HG03460 (cell line): ENCODE measurements around the gene TP73.
"Not testable (repeated sequence)": the region's sequence is repeated elsewhere in the genome, so short reads cannot be mapped to it uniquely, and the experiment has no call there.

Experiments
- ATAC-seq: cut with Tn5 transposase; IDR thresholded peaks from one replicate; pipeline ENCODE4 v1.9.1; 2021; ENCODE audit not compliant: unreplicated experiment

TP73 gene

GRCh38 chr1:3740752-3741151, 88.4 kb downstream of the TP73 start:
- no peak for ATAC-seq

GRCh38 chr1:3741566-3742438, 89.5 kb downstream of the TP73 start:
- ATAC-seq: no peak

- ATAC-seq: no peak
These were observed 90.4 kb downstream of the TP73 start for GRCh38 chr1:3742439-3743298.

- ATAC-seq: no peak
These were observed 91.1 kb downstream of the TP73 start for GRCh38 chr1:3743421-3743820.

- ATAC-seq: no peak
These were observed 91.5 kb downstream of the TP73 start for GRCh38 chr1:3743826-3744225.

- ATAC-seq: no peak
These were observed 92.3 kb downstream of the TP73 start for GRCh38 chr1:3744646-3745045.

GRCh38 chr1:3745071-3745470, 92.8 kb downstream of the TP73 start:
- ATAC-seq: no peak

GRCh38 chr1:3745590-3746381, 93.5 kb downstream of the TP73 start:
- ATAC-seq: no peak

- ATAC-seq: no peak
These were observed 94.1 kb downstream of the TP73 start for GRCh38 chr1:3746389-3746829.

GRCh38 chr1:3746830-3747521, 94.7 kb downstream of the TP73 start:
- ATAC-seq: peak; percentile 75

GRCh38 chr1:3747522-3747848, 95.2 kb downstream of the TP73 start:
- no peak for ATAC-seq

GRCh38 chr1:3747903-3748302, 95.6 kb downstream of the TP73 start:
- no peak for ATAC-seq

- ATAC-seq: not testable (repeated sequence)
These were observed 96.1 kb downstream of the TP73 start for GRCh38 chr1:3748316-3748900.

GRCh38 chr1:3749512-3749911, 97.2 kb downstream of the TP73 start:
- no peak for ATAC-seq

GRCh38 chr1:3750741-3751140, 98.4 kb downstream of the TP73 start:
- ATAC-seq: no peak

GRCh38 chr1:3752400-3752945, 100.2 kb downstream of the TP73 start, which contains the start of gene CCDC27:
CCDC27 (plus strand) TSS chr1:3752450; CDS start chr1:3752482, 32 bp downstream.
- ATAC-seq: no peak

- ATAC-seq: no peak
These were observed 101.5 kb downstream of the TP73 start for GRCh38 chr1:3753656-3754454.

GRCh38 chr1:3756394-3756793, 104.1 kb downstream of the TP73 start:
- ATAC-seq: no peak

- ATAC-seq: no peak
These were observed 106.8 kb downstream of the TP73 start for GRCh38 chr1:3759164-3759563.
